ENCODE results near the gene CBX4. TPM values are rescaled to one million over a fixed set of nuclear protein-coding genes. Genes with fewer than 3 reads are reported as not detected.

The CBX4 gene
- total and polyA plus RNA-seq, 2 of the 13 experiments (the other 11 are each of a cell fraction or from before 2014, with no cell fraction given), result 25.8 to 50.8 TPM

- TF ChIP-seq ZSCAN22 (CRISPR knock-in tag; IDR thresholded peaks at IDR 0.05) (no peak), DZIP1 (CRISPR knock-in tag; IDR thresholded peaks at IDR 0.05) (no peak), E2F5 (CRISPR knock-in tag; conservative IDR thresholded peaks at IDR 0.05) (no peak), ZKSCAN8 (CRISPR knock-in tag; IDR thresholded peaks at IDR 0.05; ENCODE audit: borderline replicate concordance) (peak; percentile 85), ZNF234 (CRISPR knock-in tag; conservative IDR thresholded peaks at IDR 0.05) (no peak), ZNF710 (CRISPR knock-in tag; IDR thresholded peaks at IDR 0.05; ENCODE audit: borderline replicate concordance) (peak; percentile 97), ZNF207 (IDR thresholded peaks at IDR 0.05; ENCODE audit: borderline replicate concordance) (no peak), ZNF512 (CRISPR knock-in tag; IDR thresholded peaks at IDR 0.05) (no peak), ZNF275 (CRISPR knock-in tag; IDR thresholded peaks at IDR 0.05; ENCODE audit: borderline replicate concordance) (no peak), DPF2 (CRISPR knock-in tag; IDR thresholded peaks at IDR 0.05; ENCODE audit: borderline replicate concordance, low read depth) (peak; percentile 96), NR2F1 (CRISPR knock-in tag; IDR thresholded peaks at IDR 0.05) (peak; percentile 69 to 94), BCL3 (CRISPR knock-in tag; IDR thresholded peaks at IDR 0.05) (peak; percentile 71; the same call in 1 of the 2 replicates), ZNF788 (CRISPR knock-in tag; IDR thresholded peaks at IDR 0.05; ENCODE audit: borderline replicate concordance) (peak; percentile 78; the same call in 1 of the 2 replicates), ATM (IDR thresholded peaks at IDR 0.05; ENCODE audit: borderline replicate concordance) (no peak), FOXC1 (CRISPR knock-in tag; IDR thresholded peaks at IDR 0.05; ENCODE audit: borderline replicate concordance) (peak; percentile 53; the same call in 1 of the 2 replicates), CCAR2 (optimal IDR thresholded peaks at IDR 0.05; ENCODE audit: low read depth, low read length) (no peak), CAMTA2 (CRISPR knock-in tag; IDR thresholded peaks at IDR 0.05; ENCODE audit: borderline replicate concordance) (no peak), ZNF260 (CRISPR knock-in tag; IDR thresholded peaks at IDR 0.05; ENCODE audit: borderline replicate concordance, low read depth) (no peak), ZNF446 (CRISPR knock-in tag; IDR thresholded peaks at IDR 0.05) (no peak)
Observed at GRCh38 chr17:79822583-79823124, 16.6 kb downstream of the CBX4 start (continued).
